NCI-H2227 (cell line): ENCODE measurements around the gene TMEM108.

Source experiments
- DNase-seq: peaks from one replicate; lab custom pipeline; 2025; ENCODE audit not compliant: unreplicated experiment; lab: John Stamatoyannopoulos, UW

The TMEM108 gene

GRCh38 chr3:133377396-133377795, 339.2 kb downstream of the TMEM108 start:
- peak; percentile 17 for DNase-seq

GRCh38 chr3:133379926-133380325, 341.7 kb downstream of the TMEM108 start:
- no peak for DNase-seq

GRCh38 chr3:133380481-133381225, 342.5 kb downstream of the TMEM108 start:
- no peak for DNase-seq

- DNase-seq = no peak
Measured at GRCh38 chr3:133381346-133382109, 343.3 kb downstream of the TMEM108 start.

GRCh38 chr3:133383175-133383574, 345.0 kb downstream of the TMEM108 start:
- no peak for DNase-seq

- no peak for DNase-seq
Measured at GRCh38 chr3:133383741-133384140, 345.6 kb downstream of the TMEM108 start.

GRCh38 chr3:133384331-133385027, 346.3 kb downstream of the TMEM108 start:
- DNase-seq = peak; percentile 78

GRCh38 chr3:133386876-133387275, 348.7 kb downstream of the TMEM108 start:
- DNase-seq = no peak

GRCh38 chr3:133387341-133387740, 349.1 kb downstream of the TMEM108 start:
- no peak for DNase-seq

GRCh38 chr3:133388696-133389395, 350.7 kb downstream of the TMEM108 start:
- no peak for DNase-seq

- DNase-seq = no peak
Measured at GRCh38 chr3:133390715-133391114, 352.5 kb downstream of the TMEM108 start.

- no peak for DNase-seq
Measured at GRCh38 chr3:133393204-133393603, 355.0 kb downstream of the TMEM108 start.

GRCh38 chr3:133393691-133394474, 355.7 kb downstream of the TMEM108 start:
- no peak for DNase-seq

- no peak for DNase-seq
Measured at GRCh38 chr3:133394561-133395311, 356.5 kb downstream of the TMEM108 start.

- no peak for DNase-seq
Measured at GRCh38 chr3:133396906-133397305, 358.7 kb downstream of the TMEM108 start.

GRCh38 chr3:133400006-133400515, 361.9 kb downstream of the TMEM108 start, which contains the start of gene BFSP2:
Gene BFSP2 (plus strand): TSS chr3:133400056. CDS start chr3:133400084, 28 bp downstream.
- DNase-seq = no peak

- no peak for DNase-seq
Measured at GRCh38 chr3:133401374-133402135, 363.4 kb downstream of the TMEM108 start.

GRCh38 chr3:133404920-133405319, 366.7 kb downstream of the TMEM108 start:
- no peak for DNase-seq

- no peak for DNase-seq
Measured at GRCh38 chr3:133408366-133408765, 370.2 kb downstream of the TMEM108 start.
